ENCODE results near the gene RPF1. TPM values are rescaled to one million over a fixed set of nuclear protein-coding genes. Genes with fewer than 3 reads are reported as not detected.

RPF1 gene
- total RNA-seq, 1 donor from 2014 or later, result 42.6 TPM

- H3K9me3 Mint-ChIP-seq (ENCODE audit: low read depth), result peaks cover 14% of the 10 kb centered on the region
- H3K4me3 Mint-ChIP-seq (ENCODE audit: low read depth), result peak overlapping the region; percentile 97
- no peak for DNase-seq (ENCODE audit: low spot score, unreplicated experiment)
- no peak overlapping the region for H3K27ac Mint-ChIP-seq
- no peak for TF ChIP-seq CTCF (IDR thresholded peaks at IDR 0.05; ENCODE audit: unreplicated experiment)
- peaks cover 16% of the 10 kb centered on the region for H3K36me3 Mint-ChIP-seq (ENCODE audit: insufficient read depth)
- peaks cover 12% of the 10 kb centered on the region for H3K4me1 Mint-ChIP-seq (ENCODE audit: low read depth)
- peaks cover 24% of the 10 kb centered on the region for H3K27me3 Mint-ChIP-seq
Measured at GRCh38 chr1:84480650-84481049, 1.6 kb downstream of the RPF1 start.

- peaks cover 18% of the 10 kb centered on the region for H3K27me3 Mint-ChIP-seq
- peak overlapping the region; percentile 38 for H3K4me3 Mint-ChIP-seq (ENCODE audit: low read depth)
- H3K9me3 Mint-ChIP-seq (ENCODE audit: low read depth), result peaks cover 14% of the 10 kb centered on the region
- no peak for TF ChIP-seq CTCF (IDR thresholded peaks at IDR 0.05; ENCODE audit: unreplicated experiment)
- no peak overlapping the region for H3K27ac Mint-ChIP-seq
- peaks cover 12% of the 10 kb centered on the region for H3K4me1 Mint-ChIP-seq (ENCODE audit: low read depth)
- DNase-seq (ENCODE audit: low spot score, unreplicated experiment), result no peak
- H3K36me3 Mint-ChIP-seq (ENCODE audit: insufficient read depth), result peaks cover 21% of the 10 kb centered on the region
Measured at GRCh38 chr1:84481317-84481716, 2.3 kb downstream of the RPF1 start.

GRCh38 chr1:84488107-84488506, 9.0 kb downstream of the RPF1 start:
- peaks cover 27% of the 10 kb centered on the region for H3K36me3 Mint-ChIP-seq (ENCODE audit: insufficient read depth)
- H3K4me3 Mint-ChIP-seq (ENCODE audit: low read depth), result no peak overlapping the region
- peaks cover 3% of the 10 kb centered on the region for H3K9me3 Mint-ChIP-seq (ENCODE audit: low read depth)
- DNase-seq (ENCODE audit: low spot score, unreplicated experiment), result no peak
- no peak for TF ChIP-seq CTCF (IDR thresholded peaks at IDR 0.05; ENCODE audit: unreplicated experiment)
- no peaks in the 10 kb centered on the region for H3K27me3 Mint-ChIP-seq
- peaks cover 3% of the 10 kb centered on the region for H3K4me1 Mint-ChIP-seq (ENCODE audit: low read depth)
- no peak overlapping the region for H3K27ac Mint-ChIP-seq

- no peak overlapping the region for H3K27ac Mint-ChIP-seq
- H3K9me3 Mint-ChIP-seq (ENCODE audit: low read depth), result peaks cover 3% of the 10 kb centered on the region
- TF ChIP-seq CTCF (IDR thresholded peaks at IDR 0.05; ENCODE audit: unreplicated experiment), result no peak
- H3K4me3 Mint-ChIP-seq (ENCODE audit: low read depth), result no peak overlapping the region
- no peak for DNase-seq (ENCODE audit: low spot score, unreplicated experiment)
- H3K27me3 Mint-ChIP-seq, result no peaks in the 10 kb centered on the region
- peaks cover 3% of the 10 kb centered on the region for H3K4me1 Mint-ChIP-seq (ENCODE audit: low read depth)
- peaks cover 19% of the 10 kb centered on the region for H3K36me3 Mint-ChIP-seq (ENCODE audit: insufficient read depth)
Measured at GRCh38 chr1:84489766-84490165, 10.7 kb downstream of the RPF1 start.

GRCh38 chr1:84492726-84493125, 13.7 kb downstream of the RPF1 start:
- Mint-ChIP-seq H3K4me3 (ENCODE audit: low read depth) (no peak overlapping the region), H3K4me1 (ENCODE audit: low read depth) (no peaks in the 10 kb centered on the region), H3K9me3 (ENCODE audit: low read depth) (no peaks in the 10 kb centered on the region), H3K27ac (no peak overlapping the region), H3K27me3 (no peaks in the 10 kb centered on the region), H3K36me3 (ENCODE audit: insufficient read depth) (peaks cover 19% of the 10 kb centered on the region)
- TF ChIP-seq CTCF (IDR thresholded peaks at IDR 0.05; ENCODE audit: unreplicated experiment), result no peak
- DNase-seq (ENCODE audit: low spot score, unreplicated experiment), result no peak
